Duodenal mucosa (tissue), 2 donors: ENCODE measurements around the gene CD274.
A peak's percentile ranks its signal among the peaks of the same experiment; 100 is the strongest.
"Not testable (repeated sequence)": the region's sequence is repeated elsewhere in the genome, so short reads cannot be mapped to it uniquely, and the experiment has no call there.

Experiments
- H3K27ac ChIP-seq: one replicate; pipeline ENCODE4 v1.7.0; 2013; ENCODE audit warnings: low read depth, low read length
- H3K27me3 ChIP-seq, 2 donors: one replicate each; pipeline ENCODE4 v1.7.0; 2013; ENCODE audit warnings: low read length in 2 of 2, control low read depth in 1 of 2; ENCODE audit not compliant: insufficient read depth in 2 of 2, control insufficient read depth in 1 of 2
- H3K36me3 ChIP-seq, 2 donors: one replicate each; pipeline ENCODE4 v1.7.0; 2013; ENCODE audit warnings: low read length in 2 of 2, control low read depth in 1 of 2; ENCODE audit not compliant: insufficient read depth in 2 of 2, control insufficient read depth in 1 of 2
- H3K4me1 ChIP-seq, 2 donors: one replicate each; pipeline ENCODE4 v1.7.0; 2013; ENCODE audit warnings: low read length in 2 of 2, control low read depth in 1 of 2; ENCODE audit not compliant: insufficient read depth in 2 of 2, control insufficient read depth in 1 of 2
- H3K4me3 ChIP-seq, 2 donors: one replicate each; pipeline ENCODE4 v1.7.0; 2013; ENCODE audit warnings: low read length in 2 of 2, low read depth in 1 of 2
- H3K9ac ChIP-seq, 2 donors: one replicate each; pipeline ENCODE4 v1.7.0; 2013; ENCODE audit warnings: low read length in 2 of 2, low read depth in 1 of 2
- H3K9me3 ChIP-seq, 2 donors: one replicate each; pipeline ENCODE4 v1.7.0; 2013; ENCODE audit warnings: low read length in 2 of 2, control low read depth in 1 of 2; ENCODE audit not compliant: control insufficient read depth in 1 of 2

CD274 gene

GRCh38 chr9:5437254-5438216, 12.8 kb upstream of the CD274 start, which contains the start of gene PLGRKT:
TSS of gene PLGRKT (minus strand) at chr9:5437925. CDS start at chr9:5431977, 5,948 bp downstream.
- Histone ChIP-seq H3K27ac (peak within 1 kb of the TSS; percentile 94), H3K36me3 (peaks cover 0 to 10% of the 10 kb centered on the region in 2 donors), H3K9me3 (no peaks in the 10 kb centered on the region), H3K4me3 (peak within 1 kb of the TSS; percentile 95), H3K9ac (peak within 1 kb of the TSS; percentile 87 to 91), H3K27me3 (no peaks in the 10 kb centered on the region), H3K4me1 (peaks cover 26 to 28% of the 10 kb centered on the region in 2 donors)

- H3K4me1 ChIP-seq, result peaks cover 26 to 28% of the 10 kb centered on the region in 2 donors
- H3K27me3 ChIP-seq, result no peaks in the 10 kb centered on the region
- no peaks in the 10 kb centered on the region for H3K9me3 ChIP-seq
- peaks cover 0 to 10% of the 10 kb centered on the region in 2 donors for H3K36me3 ChIP-seq
- peak overlapping the region; percentile 95 for H3K4me3 ChIP-seq
- peak overlapping the region; percentile 70 to 87 for H3K9ac ChIP-seq
- H3K27ac ChIP-seq, result peak overlapping the region; percentile 54
Observed at GRCh38 chr9:5438301-5439162, 11.8 kb upstream of the CD274 start.

- H3K9ac ChIP-seq, result no peak overlapping the region
- H3K4me3 ChIP-seq, result no peak overlapping the region
- peaks cover 0 to 7% of the 10 kb centered on the region in 2 donors for H3K36me3 ChIP-seq
- no peaks in the 10 kb centered on the region for H3K9me3 ChIP-seq
- H3K27me3 ChIP-seq, result no peaks in the 10 kb centered on the region
- H3K27ac ChIP-seq, result no peak overlapping the region
- peaks cover 25 to 26% of the 10 kb centered on the region in 2 donors for H3K4me1 ChIP-seq
Observed at GRCh38 chr9:5440426-5440825, 9.9 kb upstream of the CD274 start.

DNA sequence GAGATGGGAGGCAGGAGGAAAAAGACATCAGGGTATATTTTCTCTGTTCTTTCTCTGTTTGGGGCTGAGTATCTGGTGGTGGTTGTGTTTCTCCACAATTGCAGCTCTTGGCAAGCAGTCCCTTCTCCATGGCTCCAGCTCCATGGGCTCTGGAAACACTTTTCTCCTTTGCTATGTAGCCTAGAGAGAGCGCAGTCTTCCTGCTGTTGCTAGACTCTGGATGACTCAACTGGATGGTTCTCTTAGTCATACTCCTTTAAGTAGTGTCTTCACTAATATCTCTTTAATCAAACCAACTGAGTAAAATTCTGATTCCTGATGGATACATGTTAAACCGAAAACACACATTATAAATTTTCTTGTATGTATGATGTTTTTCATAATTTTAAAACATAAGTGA, 9.3 kb upstream of the CD274 start:
- Histone ChIP-seq H3K27me3 (no peaks in the 10 kb centered on the region), H3K9ac (no peak overlapping the region), H3K4me3 (no peak overlapping the region), H3K27ac (no peak overlapping the region), H3K9me3 (no peaks in the 10 kb centered on the region), H3K4me1 (peaks cover 19 to 20% of the 10 kb centered on the region in 2 donors), H3K36me3 (peaks cover 0 to 1% of the 10 kb centered on the region in 2 donors)

GRCh38 chr9:5442400-5443011, 7.8 kb upstream of the CD274 start:
- Histone ChIP-seq H3K9ac (no peak overlapping the region), H3K4me3 (no peak overlapping the region), H3K27ac (no peak overlapping the region), H3K27me3 (no peaks in the 10 kb centered on the region), H3K9me3 (no peaks in the 10 kb centered on the region), H3K36me3 (no peaks in the 10 kb centered on the region), H3K4me1 (peaks cover 9% of the 10 kb centered on the region in 2 donors)

- H3K4me3 ChIP-seq, result no peak overlapping the region
Observed at GRCh38 chr9:5443850-5444249, 6.5 kb upstream of the CD274 start.

DNA sequence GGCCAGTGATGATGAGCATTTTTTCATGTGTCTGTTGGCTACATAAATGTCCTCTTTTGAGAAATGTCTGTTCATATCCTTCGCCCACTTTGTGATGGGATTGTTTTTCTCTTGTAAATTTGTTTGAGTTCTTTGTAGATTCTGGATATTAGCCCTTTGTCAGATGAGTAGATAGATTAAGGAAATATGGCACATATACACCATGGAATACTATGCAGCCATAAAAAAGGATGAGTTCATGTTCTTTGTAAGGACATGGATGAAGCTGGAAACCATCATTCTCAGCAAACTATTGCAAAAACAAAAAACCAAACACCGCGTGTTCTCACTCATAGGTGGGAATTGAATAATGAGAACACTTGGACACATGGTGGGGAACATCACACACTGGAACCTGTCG, 5.2 kb upstream of the CD274 start:
- not testable (repeated sequence) for H3K9me3 ChIP-seq, H3K4me1 ChIP-seq, H3K27me3 ChIP-seq, H3K9ac ChIP-seq, H3K27ac ChIP-seq, H3K36me3 ChIP-seq, H3K4me3 ChIP-seq

More at GRCh38 chr9:5443850-5444249, 6.5 kb upstream of the CD274 start:
- no peak overlapping the region for H3K27ac ChIP-seq
- no peaks in the 10 kb centered on the region for H3K27me3 ChIP-seq
- H3K4me1 ChIP-seq, result no peaks in the 10 kb centered on the region
- no peaks in the 10 kb centered on the region for H3K9me3 ChIP-seq
- H3K36me3 ChIP-seq, result no peaks in the 10 kb centered on the region
- no peak overlapping the region for H3K9ac ChIP-seq

- Histone ChIP-seq H3K4me3 (no peak overlapping the region), H3K4me1 (peaks cover 7 to 10% of the 10 kb centered on the region in 2 donors), H3K27ac (no peak overlapping the region), H3K27me3 (no peaks in the 10 kb centered on the region), H3K9me3 (no peaks in the 10 kb centered on the region), H3K36me3 (no peaks in the 10 kb centered on the region), H3K9ac (no peak overlapping the region)
Observed at GRCh38 chr9:5445886-5446285, 4.5 kb upstream of the CD274 start.

DNA sequence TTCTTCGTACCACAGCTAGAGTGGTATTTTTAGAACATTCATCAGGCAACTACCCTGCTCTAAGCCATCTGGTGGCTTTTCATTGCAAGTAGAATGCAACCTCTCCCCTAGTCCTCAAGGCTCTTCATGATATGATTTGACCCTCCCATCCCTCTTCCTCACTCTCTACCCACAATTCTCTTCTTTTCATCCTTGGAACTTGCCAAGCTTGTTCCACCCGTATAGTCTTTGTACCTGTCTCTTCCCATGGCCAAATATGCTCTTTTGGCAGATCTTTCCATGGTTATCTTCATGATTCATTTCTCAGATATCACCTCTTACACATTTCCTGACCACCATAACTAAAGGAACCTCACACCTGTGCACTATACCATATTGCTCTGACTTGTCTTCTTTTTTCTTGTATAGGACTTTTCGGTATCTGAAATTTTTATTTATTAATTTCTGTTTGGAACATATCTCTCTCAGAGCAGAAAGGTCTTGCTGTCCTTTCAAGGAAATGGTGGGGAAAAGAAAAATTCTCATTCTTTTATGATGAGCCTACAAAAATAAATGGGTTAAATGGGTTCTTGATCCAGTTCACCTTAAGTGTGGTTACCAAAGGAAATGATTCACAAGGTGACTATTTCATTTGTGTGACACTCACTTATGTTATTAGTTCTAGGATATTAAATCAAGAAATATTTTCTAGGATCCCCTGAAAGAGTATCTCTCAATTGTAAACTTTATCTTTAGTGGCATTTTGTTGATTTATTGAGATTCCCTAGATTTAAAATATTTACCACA, 3.7 kb upstream of the CD274 start:
- no peaks in the 10 kb centered on the region for H3K36me3 ChIP-seq
- H3K4me1 ChIP-seq, result peaks cover 10 to 13% of the 10 kb centered on the region in 2 donors
- no peak overlapping the region for H3K9ac ChIP-seq
- H3K27me3 ChIP-seq, result no peaks in the 10 kb centered on the region
- no peaks in the 10 kb centered on the region for H3K9me3 ChIP-seq
- no peak overlapping the region for H3K27ac ChIP-seq
- H3K4me3 ChIP-seq, result no peak overlapping the region
